H1 (cell line): ENCODE data around the gene FOXF1. TPM values are rescaled to one million over a fixed set of nuclear protein-coding genes. Genes with fewer than 3 reads are reported as not detected.

Source experiments
- ASH2L ChIP-seq: fragments of 200-600, 300-600 bp; sonication (generic); IDR thresholded peaks from one replicate; pipeline ENCODE4 v1.7.1; 2017; ENCODE audit warnings: low read length
- CHD1 ChIP-seq: IDR thresholded peaks from 2 replicates; pipeline ENCODE4 v1.6.1; 2012; ENCODE audit warnings: low read depth, low read length, improper control_type of control experiment
- EZH2 ChIP-seq: fragments of 200-600 bp; sonication (generic); IDR thresholded peaks from 2 replicates; pipeline ENCODE4 v1.7.1; 2012; ENCODE audit warnings: low read depth, mild to moderate bottlenecking, moderate library complexity, low read length, inconsistent platforms; ENCODE audit not compliant: severe bottlenecking
- KDM5A ChIP-seq: fragments of 200-600 bp; IDR thresholded peaks from 2 replicates; pipeline ENCODE4 v1.7.1; 2012; ENCODE audit warnings: mild to moderate bottlenecking, low read length, inconsistent platforms, mixed read lengths
- RNF2 ChIP-seq: fragments of 200-900, 300-1000 bp; sonication (generic); IDR thresholded peaks from 2 replicates; pipeline ENCODE4 v1.7.1; 2016; ENCODE audit warnings: borderline replicate concordance, low read depth, mild to moderate bottlenecking, antibody characterized with exemption, low read length; ENCODE audit not compliant: poor library complexity, severe bottlenecking; ENCODE audit errors: missing control alignments
- SAP30 ChIP-seq: fragments of 300-600 bp; sonication (generic); IDR thresholded peaks from 2 replicates; pipeline ENCODE4 v1.7.1; 2012; ENCODE audit warnings: low read length, moderate library complexity, mild to moderate bottlenecking, inconsistent platforms; ENCODE audit not compliant: insufficient read depth, insufficient replicate concordance
- polyA plus RNA-seq, 7 experiments: library from polyadenylated mRNA; depleted of rRNA in 3 of 7; stranded (reverse) in 5 of 7; unstranded in 2 of 7; fragments of >200 nt in 5 of 7; fragments of 200-250 nt in 2 of 7; gene quantifications; 1 replicate in 5 of 7; 2 replicates in 1 of 7; 4 replicates in 1 of 7; pipeline versions ENCODE4 v1.2.1 to v1.2.3, GENCODE V29; 2011 to 2013; ENCODE audit warnings: missing spikeins in 2 of 7, mixed read lengths in 2 of 7
- total RNA-seq: library from RNA; stranded (reverse); fragmentation: NEBNext Ultra II Directional; extraction: Animal tissue kit (Norgen Biotek cat#: 25700); gene quantifications from 2 replicates; pipeline ENCODE4 v1.2.1, GENCODE V29; 2021
- TF ChIP-seq, protein P1 (sequence below): fragments of 300-600 bp; sonication (generic); IDR thresholded peaks from 2 replicates; pipeline ENCODE4 v1.7.1; 2012; ENCODE audit warnings: low read length, moderate library complexity, mild to moderate bottlenecking, inconsistent platforms; ENCODE audit not compliant: insufficient replicate concordance
- TF ChIP-seq, protein P2 (sequence below): IDR thresholded peaks from 2 replicates; pipeline ENCODE4 v1.6.1; 2011; ENCODE audit warnings: low read depth, mild to moderate bottlenecking, low read length; ENCODE audit not compliant: insufficient read depth

Gene FOXF1
- total and polyA plus RNA-seq, 2 of the 8 experiments (the other 6 are each of a cell fraction or from before 2014, with no cell fraction given) = 0.02 TPM; not detected in 1

GRCh38 chr16:86531641-86532525, 21.6 kb downstream of the FOXF1 start (continued):
- TF ChIP-seq, protein P1, sequence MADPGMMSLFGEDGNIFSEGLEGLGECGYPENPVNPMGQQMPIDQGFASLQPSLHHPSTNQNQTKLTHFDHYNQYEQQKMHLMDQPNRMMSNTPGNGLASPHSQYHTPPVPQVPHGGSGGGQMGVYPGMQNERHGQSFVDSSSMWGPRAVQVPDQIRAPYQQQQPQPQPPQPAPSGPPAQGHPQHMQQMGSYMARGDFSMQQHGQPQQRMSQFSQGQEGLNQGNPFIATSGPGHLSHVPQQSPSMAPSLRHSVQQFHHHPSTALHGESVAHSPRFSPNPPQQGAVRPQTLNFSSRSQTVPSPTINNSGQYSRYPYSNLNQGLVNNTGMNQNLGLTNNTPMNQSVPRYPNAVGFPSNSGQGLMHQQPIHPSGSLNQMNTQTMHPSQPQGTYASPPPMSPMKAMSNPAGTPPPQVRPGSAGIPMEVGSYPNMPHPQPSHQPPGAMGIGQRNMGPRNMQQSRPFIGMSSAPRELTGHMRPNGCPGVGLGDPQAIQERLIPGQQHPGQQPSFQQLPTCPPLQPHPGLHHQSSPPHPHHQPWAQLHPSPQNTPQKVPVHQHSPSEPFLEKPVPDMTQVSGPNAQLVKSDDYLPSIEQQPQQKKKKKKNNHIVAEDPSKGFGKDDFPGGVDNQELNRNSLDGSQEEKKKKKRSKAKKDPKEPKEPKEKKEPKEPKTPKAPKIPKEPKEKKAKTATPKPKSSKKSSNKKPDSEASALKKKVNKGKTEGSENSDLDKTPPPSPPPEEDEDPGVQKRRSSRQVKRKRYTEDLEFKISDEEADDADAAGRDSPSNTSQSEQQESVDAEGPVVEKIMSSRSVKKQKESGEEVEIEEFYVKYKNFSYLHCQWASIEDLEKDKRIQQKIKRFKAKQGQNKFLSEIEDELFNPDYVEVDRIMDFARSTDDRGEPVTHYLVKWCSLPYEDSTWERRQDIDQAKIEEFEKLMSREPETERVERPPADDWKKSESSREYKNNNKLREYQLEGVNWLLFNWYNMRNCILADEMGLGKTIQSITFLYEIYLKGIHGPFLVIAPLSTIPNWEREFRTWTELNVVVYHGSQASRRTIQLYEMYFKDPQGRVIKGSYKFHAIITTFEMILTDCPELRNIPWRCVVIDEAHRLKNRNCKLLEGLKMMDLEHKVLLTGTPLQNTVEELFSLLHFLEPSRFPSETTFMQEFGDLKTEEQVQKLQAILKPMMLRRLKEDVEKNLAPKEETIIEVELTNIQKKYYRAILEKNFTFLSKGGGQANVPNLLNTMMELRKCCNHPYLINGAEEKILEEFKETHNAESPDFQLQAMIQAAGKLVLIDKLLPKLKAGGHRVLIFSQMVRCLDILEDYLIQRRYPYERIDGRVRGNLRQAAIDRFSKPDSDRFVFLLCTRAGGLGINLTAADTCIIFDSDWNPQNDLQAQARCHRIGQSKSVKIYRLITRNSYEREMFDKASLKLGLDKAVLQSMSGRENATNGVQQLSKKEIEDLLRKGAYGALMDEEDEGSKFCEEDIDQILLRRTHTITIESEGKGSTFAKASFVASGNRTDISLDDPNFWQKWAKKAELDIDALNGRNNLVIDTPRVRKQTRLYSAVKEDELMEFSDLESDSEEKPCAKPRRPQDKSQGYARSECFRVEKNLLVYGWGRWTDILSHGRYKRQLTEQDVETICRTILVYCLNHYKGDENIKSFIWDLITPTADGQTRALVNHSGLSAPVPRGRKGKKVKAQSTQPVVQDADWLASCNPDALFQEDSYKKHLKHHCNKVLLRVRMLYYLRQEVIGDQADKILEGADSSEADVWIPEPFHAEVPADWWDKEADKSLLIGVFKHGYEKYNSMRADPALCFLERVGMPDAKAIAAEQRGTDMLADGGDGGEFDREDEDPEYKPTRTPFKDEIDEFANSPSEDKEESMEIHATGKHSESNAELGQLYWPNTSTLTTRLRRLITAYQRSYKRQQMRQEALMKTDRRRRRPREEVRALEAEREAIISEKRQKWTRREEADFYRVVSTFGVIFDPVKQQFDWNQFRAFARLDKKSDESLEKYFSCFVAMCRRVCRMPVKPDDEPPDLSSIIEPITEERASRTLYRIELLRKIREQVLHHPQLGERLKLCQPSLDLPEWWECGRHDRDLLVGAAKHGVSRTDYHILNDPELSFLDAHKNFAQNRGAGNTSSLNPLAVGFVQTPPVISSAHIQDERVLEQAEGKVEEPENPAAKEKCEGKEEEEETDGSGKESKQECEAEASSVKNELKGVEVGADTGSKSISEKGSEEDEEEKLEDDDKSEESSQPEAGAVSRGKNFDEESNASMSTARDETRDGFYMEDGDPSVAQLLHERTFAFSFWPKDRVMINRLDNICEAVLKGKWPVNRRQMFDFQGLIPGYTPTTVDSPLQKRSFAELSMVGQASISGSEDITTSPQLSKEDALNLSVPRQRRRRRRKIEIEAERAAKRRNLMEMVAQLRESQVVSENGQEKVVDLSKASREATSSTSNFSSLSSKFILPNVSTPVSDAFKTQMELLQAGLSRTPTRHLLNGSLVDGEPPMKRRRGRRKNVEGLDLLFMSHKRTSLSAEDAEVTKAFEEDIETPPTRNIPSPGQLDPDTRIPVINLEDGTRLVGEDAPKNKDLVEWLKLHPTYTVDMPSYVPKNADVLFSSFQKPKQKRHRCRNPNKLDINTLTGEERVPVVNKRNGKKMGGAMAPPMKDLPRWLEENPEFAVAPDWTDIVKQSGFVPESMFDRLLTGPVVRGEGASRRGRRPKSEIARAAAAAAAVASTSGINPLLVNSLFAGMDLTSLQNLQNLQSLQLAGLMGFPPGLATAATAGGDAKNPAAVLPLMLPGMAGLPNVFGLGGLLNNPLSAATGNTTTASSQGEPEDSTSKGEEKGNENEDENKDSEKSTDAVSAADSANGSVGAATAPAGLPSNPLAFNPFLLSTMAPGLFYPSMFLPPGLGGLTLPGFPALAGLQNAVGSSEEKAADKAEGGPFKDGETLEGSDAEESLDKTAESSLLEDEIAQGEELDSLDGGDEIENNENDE = no peak
- TF ChIP-seq, protein P2, sequence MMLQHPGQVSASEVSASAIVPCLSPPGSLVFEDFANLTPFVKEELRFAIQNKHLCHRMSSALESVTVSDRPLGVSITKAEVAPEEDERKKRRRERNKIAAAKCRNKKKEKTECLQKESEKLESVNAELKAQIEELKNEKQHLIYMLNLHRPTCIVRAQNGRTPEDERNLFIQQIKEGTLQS = no peak
- TF ChIP-seq KDM5A (no peak), SAP30 (no peak), RNF2 (no peak), CHD1 (no peak), EZH2 (no peak), ASH2L (no peak)
